Right hindlimb (tissue), 1 donor: ENCODE measurements around the gene DCC.

ENCODE experiments used
- DNase-seq: peaks from one replicate; pipeline ENCODE4 v3.0.0-alpha.2; 2018

DCC gene

GRCh38 chr18:53117851-53118250, 777.9 kb downstream of the DCC start:
- no peak for DNase-seq

GRCh38 chr18:53126210-53126609, 786.2 kb downstream of the DCC start:
- DNase-seq: no peak

- no peak for DNase-seq
Measured at GRCh38 chr18:53131001-53131400, 791.0 kb downstream of the DCC start.

GRCh38 chr18:53134711-53135110, 794.7 kb downstream of the DCC start:
- no peak for DNase-seq

- no peak for DNase-seq
Measured at GRCh38 chr18:53135654-53136053, 795.7 kb downstream of the DCC start.

- no peak for DNase-seq
Measured at GRCh38 chr18:53139746-53140500, 799.9 kb downstream of the DCC start.

GRCh38 chr18:53142005-53142404, 802.0 kb downstream of the DCC start:
- DNase-seq: no peak

GRCh38 chr18:53147472-53147871, 807.5 kb downstream of the DCC start:
- no peak for DNase-seq

GRCh38 chr18:53148123-53148522, 808.1 kb downstream of the DCC start:
- DNase-seq: no peak

- no peak for DNase-seq
Measured at GRCh38 chr18:53152476-53152875, 812.5 kb downstream of the DCC start.

GRCh38 chr18:53153281-53153680, 813.3 kb downstream of the DCC start:
- no peak for DNase-seq

- no peak for DNase-seq
Measured at GRCh38 chr18:53153800-53154199, 813.8 kb downstream of the DCC start.

GRCh38 chr18:53165770-53166169, 825.8 kb downstream of the DCC start:
- DNase-seq: no peak

- DNase-seq: no peak
Measured at GRCh38 chr18:53169346-53169745, 829.3 kb downstream of the DCC start.

- no peak for DNase-seq
Measured at GRCh38 chr18:53191634-53192033, 851.6 kb downstream of the DCC start.

GRCh38 chr18:53193870-53194269, 853.9 kb downstream of the DCC start:
- no peak for DNase-seq

GRCh38 chr18:53219853-53220252, 879.9 kb downstream of the DCC start:
- DNase-seq: no peak

GRCh38 chr18:53224128-53224778, 884.3 kb downstream of the DCC start:
- no peak for DNase-seq

GRCh38 chr18:53225567-53226325, 885.7 kb downstream of the DCC start:
- DNase-seq: no peak

GRCh38 chr18:53234610-53235009, 894.6 kb downstream of the DCC start:
- DNase-seq: no peak

GRCh38 chr18:53241161-53241560, 901.2 kb downstream of the DCC start:
- no peak for DNase-seq

GRCh38 chr18:53253789-53254188, 913.8 kb downstream of the DCC start:
- no peak for DNase-seq

- DNase-seq: no peak
Measured at GRCh38 chr18:53254265-53254664, 914.3 kb downstream of the DCC start.

- no peak for DNase-seq
Measured at GRCh38 chr18:53261241-53261640, 921.2 kb downstream of the DCC start.
